ENCODE data around the gene TNFRSF14. TPM values are rescaled to one million over a fixed set of nuclear protein-coding genes. Genes with fewer than 3 reads are reported as not detected.

TNFRSF14 gene
- total and polyA plus RNA-seq, 9 of the 15 experiments (the other 6 are each of a cell fraction or from before 2014, with no cell fraction given): 0.11 to 2.3 (median 0.68) TPM; not detected in 2

GRCh38 chr1:2587071-2587859 is 31.1 kb downstream of the TNFRSF14 start (continued):
- TF ChIP-seq TSHZ1 (CRISPR knock-in tag; IDR thresholded peaks at IDR 0.05) (no peak), TRIM24 (IDR thresholded peaks at IDR 0.05) (no peak), SRSF9 (IDR thresholded peaks at IDR 0.05; ENCODE audit: borderline replicate concordance, low read depth, low read length) (no peak), KDM2B (CRISPR knock-in tag; IDR thresholded peaks at IDR 0.05) (0 out of 2 replicates have a peak, but pooled peaks have one; percentile 27), YY1 (IDR thresholded peaks at IDR 0.05; ENCODE audit: borderline replicate concordance in 1 of 3, control insufficient read depth in 1 of 3, extremely low read depth in 1 of 3, insufficient read depth in 3 of 3, insufficient read length in 1 of 3, insufficient replicate concordance in 2 of 3, low read depth in 1 of 3, low read length in 2 of 3) (no peak)
